H1 (cell line): Measurements from ENCODE around the gene SCFD1. TPM values are rescaled to one million over a fixed set of nuclear protein-coding genes. Genes with fewer than 3 reads are reported as not detected.

Experiments
- CTCF ChIA-PET: fragments of 300-600 bp; sonication (Branson Sonifier 250); formaldehyde crosslinking; loops from one replicate; lab custom pipeline; 2021; ENCODE audit not compliant: partially characterized antibody; lab: Charles Lee
- POLR2A ChIA-PET: fragments of 300-600 bp; sonication (Branson Sonifier 250); formaldehyde crosslinking; loops from one replicate; lab custom pipeline; 2021; ENCODE audit warnings: inconsistent platforms; ENCODE audit not compliant: partially characterized antibody; lab: Charles Lee
- DNase-seq, 2 experiments: peaks; one replicate each; pipeline versions ENCODE4 v3.0.0 to v3.0.0-alpha.2; 2010 to 2022; ENCODE audit warnings: low spot score in 2 of 2, low read depth in 1 of 2, mixed read lengths in 1 of 2
- FAIRE-seq: peaks from 2 replicates; lab custom pipeline; 2011; peaks lifted over from hg19 to GRCh38; lab: Jason Lieb, UNC
- H2AFZ ChIP-seq: 2 replicates; pipeline ENCODE4 v1.8.1; 2012; ENCODE audit warnings: low read length, inconsistent platforms
- H2AK5ac ChIP-seq: 2 replicates; pipeline ENCODE4 v1.6.1; 2013; ENCODE audit warnings: low read depth, low read length
- H2BK120ac ChIP-seq: replicated peaks from 2 replicates; pipeline ENCODE3; 2013; ENCODE audit warnings: low read depth, low read length, inconsistent platforms
- H2BK12ac ChIP-seq: 2 replicates; pipeline ENCODE4 v1.6.1; 2013; ENCODE audit warnings: low read depth, low read length
- H2BK15ac ChIP-seq: 2 replicates; pipeline ENCODE4 v1.6.1; 2013; ENCODE audit warnings: low read length
- H2BK20ac ChIP-seq: 2 replicates; pipeline ENCODE4 v1.6.1; 2013; ENCODE audit warnings: low read length
- H2BK5ac ChIP-seq: 2 replicates; pipeline ENCODE4 v1.6.1; 2013; ENCODE audit warnings: low read depth, low read length
- H3K14ac ChIP-seq: 2 replicates; pipeline ENCODE4 v1.6.1; 2013; ENCODE audit warnings: inconsistent platforms; ENCODE audit not compliant: insufficient read length
- H3K18ac ChIP-seq: 2 replicates; pipeline ENCODE4 v1.6.1; 2013; ENCODE audit warnings: low read length; ENCODE audit errors: extremely low read depth
- H3K23ac ChIP-seq: 2 replicates; pipeline ENCODE4 v1.6.1; 2013; ENCODE audit warnings: inconsistent platforms; ENCODE audit not compliant: insufficient read length
- H3K23me2 ChIP-seq: 2 replicates; pipeline ENCODE4 v1.6.1; 2013; ENCODE audit warnings: low read depth, low read length
- H3K27ac ChIP-seq: 2 replicates; pipeline ENCODE4 v1.6.1; 2011; ENCODE audit warnings: low read depth, low read length, inconsistent platforms
- H3K27me3 ChIP-seq, 4 experiments: replicated peaks in 1 of 4; 1 replicate in 1 of 4; 2 replicates in 3 of 4; pipeline versions ENCODE4 v1.6.1 to v1.8.1; 2011 to 2013; ENCODE audit warnings: low read length in 3 of 4, mild to moderate bottlenecking in 3 of 4, inconsistent platforms in 2 of 4, mixed read lengths in 2 of 4, moderate library complexity in 1 of 4; ENCODE audit not compliant: control insufficient read depth in 3 of 4, insufficient read depth in 3 of 4; ENCODE audit errors: extremely low read depth in 1 of 4
- H3K36me3 ChIP-seq, 4 experiments: 2 replicates each; pipeline versions ENCODE4 v1.6.1 to v1.8.1; 2011 to 2013; ENCODE audit warnings: mild to moderate bottlenecking in 4 of 4, low read length in 3 of 4, moderate library complexity in 2 of 4, control low read depth in 1 of 4, inconsistent platforms in 1 of 4; ENCODE audit not compliant: insufficient read depth in 4 of 4, control insufficient read depth in 2 of 4
- H3K4ac ChIP-seq: replicated peaks from 2 replicates; pipeline ENCODE3; 2013; ENCODE audit warnings: low read length, low read depth, mixed read lengths, inconsistent platforms; ENCODE audit not compliant: insufficient read length
- H3K4me1 ChIP-seq, 4 experiments: replicated peaks in 1 of 4; 1 replicate in 1 of 4; 2 replicates in 3 of 4; pipeline versions ENCODE4 v1.6.1 to v1.8.1; 2011 to 2013; ENCODE audit warnings: low read length in 3 of 4, inconsistent platforms in 2 of 4, mixed read lengths in 1 of 4; ENCODE audit not compliant: insufficient read depth in 4 of 4, control insufficient read depth in 3 of 4
- H3K4me2 ChIP-seq, 2 experiments: 2 replicates each; pipeline versions ENCODE4 v1.6.1 to v1.8.1; 2011 to 2013; ENCODE audit warnings: low read depth in 2 of 2, low read length in 2 of 2, control low read depth in 1 of 2, inconsistent platforms in 1 of 2, mild to moderate bottlenecking in 1 of 2; ENCODE audit not compliant: insufficient read depth in 1 of 2
- H3K4me3 ChIP-seq, 4 experiments: fragments of 200-600, 300-600 bp in 1 of 4; sonication (generic), shearing (Covaris generic), sonication (Bioruptor Twin) in 1 of 4; 2 replicates each; pipeline versions ENCODE4 v1.5.1 to v1.8.1; 2011 to 2016; ENCODE audit warnings: low read length in 4 of 4, low read depth in 3 of 4, control low read depth in 2 of 4, inconsistent platforms in 2 of 4, mild to moderate bottlenecking in 2 of 4, mixed read lengths in 1 of 4, moderate library complexity in 1 of 4; ENCODE audit not compliant: insufficient read depth in 2 of 4; ENCODE audit errors: extremely low read depth in 1 of 4
- H3K56ac ChIP-seq: replicated peaks from 2 replicates; pipeline ENCODE3; 2013; ENCODE audit warnings: low read depth, mild to moderate bottlenecking, mixed read lengths, low read length, inconsistent platforms; ENCODE audit not compliant: insufficient read length
- H3K79me1 ChIP-seq: 2 replicates; pipeline ENCODE4 v1.6.1; 2013; ENCODE audit warnings: low read depth, low read length, control low read depth
- H3K79me2 ChIP-seq, 2 experiments: 2 replicates each; pipeline versions ENCODE4 v1.6.1 to v1.8.1; 2012 to 2013; ENCODE audit warnings: low read length in 2 of 2, mild to moderate bottlenecking in 2 of 2, inconsistent platforms in 1 of 2; ENCODE audit not compliant: insufficient read depth in 2 of 2, control insufficient read depth in 1 of 2
- H3K9ac ChIP-seq, 4 experiments: replicated peaks in 1 of 4; 1 replicate in 1 of 4; 2 replicates in 3 of 4; pipeline versions ENCODE4 v1.6.1 to v1.8.1; 2011 to 2013; ENCODE audit warnings: low read depth in 3 of 4, low read length in 3 of 4, control low read depth in 2 of 4, mild to moderate bottlenecking in 2 of 4, moderate library complexity in 2 of 4, inconsistent platforms in 1 of 4; ENCODE audit errors: extremely low read depth in 1 of 4
- H3K9me3 ChIP-seq, 2 experiments: 2 replicates each; pipeline versions ENCODE4 v1.6.1 to v1.8.1; 2012 to 2013; ENCODE audit warnings: mild to moderate bottlenecking in 2 of 2, moderate library complexity in 2 of 2, control low read depth in 1 of 2, inconsistent platforms in 1 of 2, low read depth in 1 of 2, low read length in 1 of 2, mixed read lengths in 1 of 2; ENCODE audit not compliant: insufficient read depth in 2 of 2
- H4K20me1 ChIP-seq, 2 experiments: replicated peaks in 1 of 2; 2 replicates each; pipeline versions ENCODE3 to v1.8.1; 2011 to 2013; ENCODE audit warnings: inconsistent platforms in 2 of 2, low read length in 2 of 2, mild to moderate bottlenecking in 1 of 2; ENCODE audit not compliant: insufficient read depth in 2 of 2, control insufficient read depth in 1 of 2
- H4K5ac ChIP-seq: 2 replicates; pipeline ENCODE4 v1.6.1; 2013; ENCODE audit warnings: low read length, low read depth, mixed read lengths, inconsistent platforms; ENCODE audit not compliant: insufficient read length
- H4K8ac ChIP-seq: 2 replicates; pipeline ENCODE4 v1.8.0; 2013; ENCODE audit warnings: mild to moderate bottlenecking, moderate library complexity, low read length, inconsistent platforms; ENCODE audit not compliant: insufficient read depth; ENCODE audit errors: extremely low read depth
- H4K91ac ChIP-seq: replicated peaks from 2 replicates; pipeline ENCODE3; 2013; ENCODE audit warnings: low read length, mixed read lengths, inconsistent platforms; ENCODE audit not compliant: insufficient read length
- CBX5 ChIP-seq: fragments of 300-800, 300-1000 bp; sonication (generic); IDR thresholded peaks from 2 replicates; pipeline ENCODE4 v1.7.1; 2016; ENCODE audit warnings: antibody characterized with exemption, low read length, low read depth
- CHD1 ChIP-seq: IDR thresholded peaks from 2 replicates; pipeline ENCODE4 v1.6.1; 2012; ENCODE audit warnings: low read depth, low read length, improper control_type of control experiment
- FOSL1 ChIP-seq: IDR thresholded peaks from 2 replicates; pipeline ENCODE4 v1.6.1; 2011; ENCODE audit warnings: mild to moderate bottlenecking, low read depth, low read length, moderate library complexity; ENCODE audit not compliant: insufficient read depth
- GABPA ChIP-seq: IDR thresholded peaks from 2 replicates; pipeline ENCODE4 v1.6.1; 2011; ENCODE audit warnings: mild to moderate bottlenecking, low read length, moderate library complexity, borderline replicate concordance; ENCODE audit not compliant: insufficient read depth
- HDAC6 ChIP-seq: IDR thresholded peaks from one replicate; pipeline ENCODE4 v1.7.1; 2012; ENCODE audit warnings: low read depth, mild to moderate bottlenecking, inconsistent platforms, low read length, moderate library complexity
- MAFK ChIP-seq: IDR thresholded peaks from 2 replicates; pipeline ENCODE4 v1.6.1; 2012; ENCODE audit warnings: low read depth, mild to moderate bottlenecking, improper control_type of control experiment, low read length
- NANOG ChIP-seq: IDR thresholded peaks from 2 replicates; pipeline ENCODE4 v1.6.1; 2011; ENCODE audit warnings: low read length, low read depth, mild to moderate bottlenecking, inconsistent platforms; ENCODE audit not compliant: insufficient read depth, poor library complexity, severe bottlenecking
- SIRT6 ChIP-seq: IDR thresholded peaks from one replicate; pipeline ENCODE4 v1.7.1; 2012; ENCODE audit warnings: low read length, inconsistent platforms
- SP1 ChIP-seq: IDR thresholded peaks from 2 replicates; pipeline ENCODE4 v1.6.1; 2011; ENCODE audit warnings: low read depth, low read length
- SUZ12 ChIP-seq: fragments of 200-600 bp; sonication (generic); IDR thresholded peaks from 2 replicates; pipeline ENCODE4 v1.6.1; 2012; ENCODE audit warnings: mild to moderate bottlenecking, inconsistent platforms, low read length, moderate library complexity, mixed read lengths
- TCF12 ChIP-seq: IDR thresholded peaks from 2 replicates; pipeline ENCODE4 v1.6.1; 2011; ENCODE audit warnings: low read depth, mild to moderate bottlenecking, low read length
- TEAD4 ChIP-seq: IDR thresholded peaks from 2 replicates; pipeline ENCODE4 v1.6.1; 2012; ENCODE audit warnings: low read depth, low read length, inconsistent platforms, mixed read lengths
- WGBS, 2 experiments: shearing (Covaris generic) in 1 of 2; methylation state at CpG; one replicate each; pipeline versions ENCODE4 v1.1.6 to v1.1.7; 2013 to 2015; ENCODE audit warnings: low lambda C conversion rate in 2 of 2, mixed read lengths in 2 of 2, inconsistent platforms in 1 of 2, low coverage in 1 of 2, missing lambda C conversion rate in 1 of 2; ENCODE audit not compliant: insufficient replicate concordance in 2 of 2, insufficient coverage in 1 of 2, insufficient read length in 1 of 2; ENCODE audit errors: extremely low coverage in 1 of 2, missing lambda C conversion rate in 1 of 2; 5-methylcytosine and 5-hydroxymethylcytosine counted together
- polyA plus RNA-seq, 7 experiments: library from polyadenylated mRNA; depleted of rRNA in 3 of 7; stranded (reverse) in 5 of 7; unstranded in 2 of 7; fragments of >200 nt in 5 of 7; fragments of 200-250 nt in 2 of 7; gene quantifications; 1 replicate in 5 of 7; 2 replicates in 1 of 7; 4 replicates in 1 of 7; pipeline versions ENCODE4 v1.2.1 to v1.2.3, GENCODE V29; 2011 to 2013; ENCODE audit warnings: missing spikeins in 2 of 7, mixed read lengths in 2 of 7
- total RNA-seq: library from RNA; stranded (reverse); fragmentation: NEBNext Ultra II Directional; extraction: Animal tissue kit (Norgen Biotek cat#: 25700); gene quantifications from 2 replicates; pipeline ENCODE4 v1.2.1, GENCODE V29; 2021

The SCFD1 gene
- total and polyA plus RNA-seq, 2 of the 8 experiments (the other 6 are each of a cell fraction or from before 2014, with no cell fraction given), result 32.8 to 64.5 TPM

- Histone ChIP-seq H3K4me1 (peaks cover 0 to 5% (median 0%) of the 10 kb centered on the region in 4 experiments; a peak in 1 of 7 replicates), H2BK120ac (no peak overlapping the region), H3K27me3 (no peaks in the 10 kb centered on the region), H4K20me1 (peaks cover 5 to 6% of the 10 kb centered on the region in 2 experiments), H4K5ac (no peak overlapping the region), H3K4me2 (no peak overlapping the region), H3K9me3 (no peaks in the 10 kb centered on the region), H2BK15ac (no peak overlapping the region), H3K79me2 (peaks cover 9 to 73% of the 10 kb centered on the region in 2 experiments), H3K9ac (no peak overlapping the region), H3K36me3 (peaks cover 0 to 6% (median 0%) of the 10 kb centered on the region in 4 experiments; a peak in 1 of 8 replicates), H2AK5ac (no peak overlapping the region), H3K23me2 (peaks cover 8% of the 10 kb centered on the region; the same call in 1 of the 2 replicates), H3K27ac (no peak overlapping the region), H3K56ac (no peak overlapping the region), H2BK12ac (no peak overlapping the region), H2BK20ac (no peak overlapping the region), H2AFZ (no peak overlapping the region), H3K18ac (no peak overlapping the region), H2BK5ac (no peak overlapping the region), H3K4me3 (no peak overlapping the region), H4K8ac (no peak overlapping the region), H4K91ac (no peak overlapping the region), H3K4ac (no peak overlapping the region), H3K14ac (no peak overlapping the region), H3K23ac (no peak overlapping the region), H3K79me1 (peaks cover 3% of the 10 kb centered on the region; the same call in 1 of the 2 replicates)
- no peak for FAIRE-seq
- 84% methylated on average over 3 of the region's 3 CpGs; no CpG with 5 or more reads in 1 of the 2 experiments for WGBS, 2 experiments
- ChIA-PET POLR2A (no interaction called here), CTCF (no interaction called here)
- no peak for TF ChIP-seq CHD1
- no peak for TF ChIP-seq SIRT6
- TF ChIP-seq NANOG, result no peak
- TF ChIP-seq SP1, result no peak
- TF ChIP-seq TCF12, result no peak
- no peak for TF ChIP-seq TEAD4
- TF ChIP-seq GABPA, result no peak
- TF ChIP-seq SUZ12, result no peak
- TF ChIP-seq HDAC6, result no peak
- no peak for TF ChIP-seq FOSL1
- TF ChIP-seq CBX5, result no peak
- no peak for TF ChIP-seq MAFK
- DNase-seq, result no peak
These were observed 3.4 kb downstream of the SCFD1 start for GRCh38 chr14:30625533-30625932.
